Stimulated activated CD4-positive, alpha-beta T cell treated with anti-CD3 and anti-CD28 coated beads, Interleukin-2, amount 100 ng/mL, for 48 hours (primary cell): Measurements from ENCODE around the gene DTNB.
A peak's percentile ranks its signal among the peaks of the same experiment; 100 is the strongest.

Experiments used
- DNase-seq, 2 donors: peaks; one replicate each; pipeline ENCODE4 v3.0.0-alpha.2; 2020

Gene DTNB

DNA sequence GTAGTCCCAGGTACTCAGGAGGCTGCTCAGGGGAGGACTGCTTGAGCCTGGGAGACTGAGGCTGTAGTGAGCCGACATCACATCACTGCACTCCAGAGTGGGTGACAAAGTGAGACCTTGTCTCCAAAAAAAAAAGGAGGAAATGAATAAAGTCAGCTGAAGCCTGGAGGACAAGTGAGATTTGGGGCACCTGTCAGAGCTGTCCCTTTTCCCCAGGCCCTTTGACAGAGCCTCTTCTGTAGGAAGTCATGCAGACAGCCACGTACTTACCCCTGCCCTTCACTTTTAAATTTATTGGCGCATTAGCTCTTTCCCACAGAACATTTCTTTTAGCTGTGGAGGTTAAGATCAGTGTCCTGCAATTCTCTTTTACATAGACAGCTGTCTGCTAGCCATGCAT lies 180.7 kb downstream of the DTNB start:
- DNase-seq: no peak

DNA sequence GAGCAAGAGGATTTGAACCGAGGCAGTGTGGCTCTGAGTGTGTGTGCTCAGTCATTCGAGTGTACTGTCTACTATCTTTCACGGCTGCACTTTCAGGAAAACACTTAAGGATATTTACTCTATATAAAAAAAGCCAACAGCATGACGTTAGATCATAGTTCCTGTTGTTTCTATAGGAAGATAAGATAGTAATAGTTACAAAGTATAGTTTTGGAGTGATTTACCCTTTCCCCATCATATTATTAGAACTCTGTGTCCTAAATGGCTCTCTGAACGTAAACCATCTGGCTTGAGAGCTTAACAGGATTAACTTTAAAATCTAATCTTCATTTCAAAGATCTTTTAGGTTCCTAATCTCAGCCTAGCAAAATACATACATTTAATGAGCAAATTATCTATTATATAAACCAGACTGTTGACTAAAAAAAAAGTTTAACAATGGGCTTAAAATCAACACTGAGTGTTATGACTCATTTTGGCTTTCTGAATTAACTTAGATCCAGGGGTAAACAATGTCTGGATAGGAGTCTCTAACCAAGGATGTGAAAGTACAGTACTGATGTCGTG lies 181.3 kb downstream of the DTNB start:
- no peak for DNase-seq

DNA sequence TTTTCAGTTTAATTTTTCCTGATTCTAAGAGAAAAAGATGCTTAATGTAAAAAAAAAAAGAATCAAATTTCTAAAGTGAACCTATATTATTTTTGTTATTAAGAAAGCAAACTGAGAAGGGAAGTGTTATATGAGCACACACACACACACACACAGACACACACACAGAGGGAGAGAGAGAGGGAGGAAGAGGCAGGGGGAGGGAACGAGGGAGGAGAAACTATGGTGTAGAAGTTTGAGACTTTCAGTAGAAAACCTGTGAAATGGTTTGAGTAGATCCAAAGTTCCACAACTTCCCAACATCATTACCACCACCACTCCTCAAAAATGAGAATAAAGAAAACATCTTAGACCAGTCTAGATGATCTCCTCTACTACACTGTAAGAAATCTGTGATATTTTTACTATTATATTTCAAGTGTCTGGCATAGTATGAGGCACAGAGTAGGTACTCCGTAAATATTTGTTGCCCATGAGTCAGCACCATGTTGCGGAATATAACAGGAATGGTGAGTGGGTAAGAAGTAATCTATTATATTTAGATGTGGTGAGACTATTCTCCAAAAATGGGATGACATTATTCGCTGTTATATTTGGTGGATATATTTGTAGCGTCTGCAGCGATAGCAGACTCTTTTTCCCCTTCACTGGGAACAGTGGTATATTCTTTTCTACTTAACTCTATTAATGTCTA lies 182.2 kb downstream of the DTNB start:
- no peak for DNase-seq

DNA sequence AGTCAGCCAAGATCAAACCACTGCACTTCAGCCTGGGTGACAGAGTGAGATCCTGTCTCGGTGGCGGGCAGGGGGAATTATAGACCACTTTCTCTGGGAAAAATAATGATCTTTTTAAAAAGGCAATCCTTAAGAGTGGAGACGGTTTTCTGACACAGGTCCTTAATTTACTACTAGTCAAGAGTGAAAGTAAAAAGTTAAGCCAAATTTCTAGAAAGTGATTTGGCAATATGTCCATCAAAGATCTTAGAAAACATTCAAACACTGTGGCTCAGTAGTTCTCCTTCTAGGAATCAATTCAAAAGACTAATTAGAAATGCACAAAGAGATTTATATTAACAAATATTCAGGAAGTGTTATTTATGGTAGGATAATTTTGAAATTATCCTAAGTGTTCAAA lies 183.2 kb downstream of the DTNB start:
- DNase-seq: no peak

DNA sequence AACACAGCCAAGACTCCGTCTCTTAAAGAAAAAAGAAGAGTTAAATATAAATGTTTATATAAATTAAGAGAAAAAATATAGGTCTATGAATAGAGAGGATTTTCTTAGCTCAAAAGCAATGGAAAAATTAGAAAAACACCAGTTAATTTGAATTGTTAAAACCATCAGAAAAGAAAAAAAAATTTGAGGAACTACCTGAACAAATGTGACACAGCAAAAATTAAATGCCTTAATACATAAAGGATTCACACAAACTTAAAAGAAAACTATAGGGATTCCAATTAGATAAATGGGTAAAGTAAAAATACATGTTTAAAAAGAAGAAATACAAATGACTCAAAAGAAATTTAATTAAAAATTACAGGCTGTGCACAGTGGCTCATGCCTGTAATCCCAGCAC lies 183.7 kb downstream of the DTNB start:
- DNase-seq: no peak

DNA sequence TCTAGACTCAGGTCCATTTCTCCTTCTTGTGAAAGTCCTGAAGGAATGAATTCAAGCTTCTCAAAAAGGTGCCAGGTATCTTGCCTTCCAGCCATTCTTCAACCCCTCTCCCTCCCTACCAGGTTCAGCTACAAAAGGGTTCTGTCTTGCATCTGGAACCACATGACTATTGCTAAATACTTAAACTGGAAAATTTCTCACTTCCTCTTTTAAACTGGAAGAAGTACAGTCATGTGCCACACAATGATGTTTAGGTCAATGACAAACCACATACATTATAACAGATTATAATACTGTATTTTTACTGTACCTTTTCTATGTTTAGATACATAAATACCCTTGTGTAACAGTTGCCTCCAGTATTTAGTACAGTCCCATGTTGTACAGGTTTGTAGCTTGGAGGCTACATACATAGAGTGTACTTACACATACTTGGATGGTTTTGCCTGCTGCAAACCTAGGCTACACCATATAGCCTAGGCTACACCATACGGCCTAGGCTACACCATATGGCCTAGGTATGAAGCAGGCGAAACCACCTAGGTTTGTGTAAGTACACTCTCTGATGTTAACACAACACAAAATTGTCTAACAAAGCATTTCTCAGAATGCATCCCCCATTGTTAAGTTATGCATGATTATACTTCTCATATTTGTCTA lies 189.6 kb downstream of the DTNB start:
- DNase-seq: no peak

GRCh38 chr2:25482341-25482740 lies 191.0 kb downstream of the DTNB start:
- no peak for DNase-seq

DNA sequence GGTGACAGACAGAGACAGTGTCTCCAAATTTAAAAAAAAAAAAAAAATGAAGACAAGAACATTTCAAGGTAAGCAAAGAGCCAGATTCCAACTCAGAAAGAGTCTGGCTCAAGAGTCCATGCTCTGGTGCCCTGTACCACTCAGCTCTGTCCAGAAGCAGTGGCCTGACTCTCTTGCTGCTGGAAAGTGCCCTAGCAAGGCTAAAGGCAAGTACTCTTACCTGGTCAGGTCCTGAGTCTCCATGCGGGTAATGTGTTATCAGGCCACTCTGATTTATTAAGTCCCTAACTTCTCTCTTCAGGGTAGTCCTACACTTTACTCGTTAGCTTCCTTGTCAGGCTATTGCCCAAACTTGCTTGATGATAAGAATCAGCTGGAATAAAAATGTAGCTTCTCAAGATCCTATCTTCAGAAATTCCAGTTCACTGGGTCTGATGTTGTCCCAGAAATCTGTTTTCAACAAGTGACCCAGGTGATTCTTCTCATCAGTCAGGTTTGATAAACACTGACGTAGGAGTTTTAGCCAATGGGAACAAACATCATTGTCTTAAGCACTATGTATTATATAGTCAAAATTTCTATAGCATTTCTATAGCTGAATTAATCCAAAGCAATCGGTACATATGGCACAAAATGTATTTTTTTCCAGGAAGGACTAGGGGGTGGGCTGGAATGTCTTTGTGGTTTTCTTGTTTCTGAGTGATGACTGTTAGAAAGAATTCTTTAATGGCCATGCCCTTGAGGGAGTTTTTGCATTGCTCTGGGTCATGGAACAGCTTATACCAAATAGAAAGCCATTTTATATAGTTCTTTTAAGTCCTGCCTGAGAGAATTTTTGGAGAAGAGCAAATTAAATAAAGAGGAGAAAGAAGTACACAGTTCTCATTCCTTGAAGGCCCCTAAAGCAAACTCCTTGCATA lies 191.7 kb downstream of the DTNB start:
- no peak for DNase-seq

GRCh38 chr2:25480561-25480960 lies 192.8 kb downstream of the DTNB start:
- DNase-seq: no peak

GRCh38 chr2:25479761-25480160 lies 193.6 kb downstream of the DTNB start:
- no peak for DNase-seq

- no peak for DNase-seq
Measured at GRCh38 chr2:25478736-25479135, 194.6 kb downstream of the DTNB start.

- DNase-seq: no peak
Measured at GRCh38 chr2:25473758-25474340, 199.5 kb downstream of the DTNB start.

- no peak for DNase-seq
Measured at GRCh38 chr2:25473131-25473530, 200.2 kb downstream of the DTNB start.

DNA sequence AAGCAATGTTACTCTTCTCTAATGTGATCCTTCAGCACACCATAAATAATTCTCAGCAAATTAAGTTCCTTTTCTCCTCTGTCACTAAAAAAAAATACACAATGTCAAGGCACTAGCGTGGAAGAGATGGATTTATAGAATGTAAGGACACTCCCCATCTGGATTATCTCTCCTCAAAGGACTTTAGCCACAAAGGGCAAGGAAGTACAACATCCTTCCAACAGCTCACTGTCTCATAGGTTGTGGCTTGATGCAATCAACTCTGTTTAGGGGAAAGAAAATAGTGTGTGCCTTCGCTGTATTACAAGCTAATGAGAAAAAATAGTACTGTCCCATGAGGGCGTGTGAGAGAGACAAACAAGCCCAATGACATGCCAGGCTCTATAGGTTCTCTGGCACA lies 202.6 kb downstream of the DTNB start:
- DNase-seq: no peak

DNA sequence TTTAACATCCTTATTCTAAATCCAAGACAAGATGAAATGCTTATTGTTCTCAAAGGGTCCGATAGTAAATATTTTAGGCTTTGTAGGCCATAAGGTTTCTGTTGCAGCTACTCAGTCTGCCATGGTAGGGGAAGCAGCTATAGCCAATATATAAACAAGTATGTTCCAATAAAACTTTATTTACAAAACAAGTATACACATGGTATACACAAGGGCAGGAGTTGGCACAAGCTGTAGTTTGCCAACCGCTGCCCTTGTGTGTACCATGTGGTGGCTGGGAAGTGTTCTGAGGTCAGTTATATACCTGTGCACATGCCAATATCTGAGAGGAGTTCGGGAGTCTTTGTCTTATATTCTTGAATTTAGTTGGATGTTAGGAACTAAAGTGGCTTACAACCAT lies 205.6 kb downstream of the DTNB start:
- DNase-seq: no peak

- DNase-seq: no peak
Measured at GRCh38 chr2:25462021-25462420, 211.4 kb downstream of the DTNB start.

DNA sequence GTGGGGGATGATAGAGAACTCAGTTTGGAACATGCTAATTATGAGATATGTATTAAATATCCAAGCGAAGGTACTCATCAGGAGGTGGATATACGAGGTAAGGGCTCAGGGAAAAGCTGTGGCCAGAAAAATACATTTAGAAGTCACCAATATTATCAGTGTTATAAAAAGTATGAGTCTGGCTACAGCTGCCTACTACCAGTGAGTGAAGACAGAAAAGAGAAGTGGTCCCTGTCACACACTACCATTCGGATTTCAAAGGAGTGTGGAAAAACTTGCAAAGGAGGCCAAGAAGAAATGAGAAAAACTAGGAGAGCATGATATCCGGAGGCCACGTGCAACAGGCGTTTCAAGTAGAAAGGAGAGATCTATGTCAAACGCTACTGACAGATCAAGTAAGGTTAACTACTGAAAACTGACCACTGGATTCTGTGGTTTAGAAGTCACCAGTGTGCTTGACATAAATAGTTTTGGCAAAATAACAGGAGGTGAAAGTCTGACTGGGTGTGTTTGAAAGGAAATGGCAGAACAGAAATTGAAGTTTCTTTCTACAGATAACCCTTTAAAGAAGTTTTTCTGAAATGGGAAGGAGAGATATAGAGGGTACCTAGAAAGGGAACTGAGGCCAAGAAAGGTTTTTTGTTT lies 213.0 kb downstream of the DTNB start:
- DNase-seq: no peak

DNA sequence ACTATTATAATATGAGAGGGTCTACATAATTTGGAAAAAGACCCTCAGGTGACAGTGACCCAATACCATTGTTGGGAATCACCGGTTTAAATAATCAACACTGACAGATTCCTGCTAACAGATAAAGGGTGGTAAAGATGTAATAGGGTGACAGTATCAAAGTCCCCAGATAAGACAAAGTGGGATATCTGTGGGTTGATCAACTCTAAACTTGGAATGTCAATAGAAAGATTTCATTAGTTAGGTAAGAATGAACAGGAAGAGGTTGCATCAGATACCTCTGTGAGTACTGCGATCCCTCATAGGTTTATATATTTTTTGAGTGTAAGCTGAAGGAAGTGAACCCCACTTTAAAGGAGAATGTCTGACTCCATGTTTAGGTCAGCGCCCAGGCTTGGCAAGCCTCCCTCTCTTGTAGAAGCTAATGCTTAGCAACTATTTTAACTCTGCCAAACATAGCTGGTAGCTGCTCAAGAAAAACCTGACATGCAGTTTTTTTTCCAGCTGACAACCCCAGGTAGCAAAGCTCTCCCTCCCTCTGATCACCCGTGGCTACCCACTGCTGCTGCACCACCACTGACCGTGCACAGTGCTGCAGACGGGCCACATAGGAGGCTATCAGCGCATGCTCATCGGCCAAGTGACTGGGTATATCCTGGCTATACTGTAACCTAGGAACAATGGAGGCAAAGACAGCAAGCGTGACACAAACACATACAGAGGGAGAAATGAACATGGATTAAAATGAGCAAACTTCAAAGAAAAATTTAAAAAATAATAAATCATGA lies 218.4 kb downstream of the DTNB start:
- no peak for DNase-seq

DNA sequence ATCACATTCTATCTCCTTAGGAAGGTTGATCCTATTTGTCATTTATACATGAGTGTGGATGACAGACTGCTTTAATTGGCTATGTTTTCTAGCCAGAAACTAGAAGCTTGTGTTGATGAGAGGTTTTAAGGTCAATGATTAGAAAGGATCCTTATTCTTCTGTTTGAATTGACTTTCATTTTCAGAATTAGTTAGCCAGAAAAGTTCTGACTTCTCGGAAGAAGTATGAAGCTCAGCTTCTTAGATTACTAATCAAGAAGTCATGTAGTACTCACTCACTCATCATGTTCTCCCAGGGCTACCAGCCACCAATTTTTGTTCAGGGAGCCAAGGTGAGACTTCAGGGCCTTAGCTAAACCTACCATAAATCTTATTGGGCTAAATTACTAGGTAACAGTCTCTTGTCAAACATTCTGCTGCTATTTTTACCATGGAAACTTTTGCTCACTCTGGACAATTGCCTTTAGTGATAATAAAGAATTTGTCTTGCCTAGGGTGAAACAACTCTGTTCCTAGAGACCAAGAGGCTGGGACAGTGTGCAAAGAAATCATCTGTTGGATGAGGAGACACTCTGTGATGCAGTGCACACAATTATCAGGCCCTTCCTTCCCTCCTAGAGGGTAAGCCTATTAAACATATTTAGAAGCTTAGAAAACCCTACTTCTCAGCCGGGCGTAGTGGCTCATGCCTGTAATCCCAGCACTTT lies 220.0 kb downstream of the DTNB start:
- DNase-seq: peak; percentile 9 to 25

GRCh38 chr2:25448808-25449207 lies 224.6 kb downstream of the DTNB start:
- DNase-seq: no peak

- DNase-seq: no peak
Measured at GRCh38 chr2:25447018-25447417, 226.4 kb downstream of the DTNB start.
